K562 (cell line): ENCODE results near the gene GPR39. TPM values are rescaled to one million over a fixed set of nuclear protein-coding genes. Genes with fewer than 3 reads are reported as not detected.

Source experiments
- ATAC-seq: fragments of 200-7000 bp; cut with Tn5 transposase; 3 replicates; pipeline ENCODE4 v1.9.1; 2020; ENCODE audit warnings: moderate library complexity
- BruUV-seq: library from RNA; stranded (reverse); fragments of 400-500 nt; replicated peaks from 2 replicates; lab custom pipeline; 2021; lab: Mats Ljungman, UMichigan
- CTCF ChIA-PET: fragments of 300-600 bp; formaldehyde crosslinking; extraction: SDS; loops from one replicate; lab custom pipeline; 2021; ENCODE audit warnings: low intra/inter-chr PET ratio; lab: Yijun Ruan, JAX
- POLR2A ChIA-PET: fragments of 300-600, 350-650 bp; sonication (Branson Sonifier 250); formaldehyde crosslinking; extraction: SDS; loops from one replicate; lab custom pipeline; 2021; ENCODE audit warnings: antibody characterized with exemption, inconsistent platforms; lab: Yijun Ruan, JAX
- DNase-seq, 4 experiments: peaks; one replicate each; pipeline versions ENCODE4 v3.0.0 to v3.0.0-alpha.2; 2011 to 2018; ENCODE audit warnings: low spot score in 3 of 4, mixed read lengths in 3 of 4; ENCODE audit errors: extremely low read depth in 1 of 4
- FAIRE-seq: peaks from 2 replicates; lab custom pipeline; 2011; peaks lifted over from hg19 to GRCh38; lab: Jason Lieb, UNC
- H2AFZ ChIP-seq: 2 replicates; pipeline ENCODE4 v1.6.0; 2011; ENCODE audit warnings: low read depth, low read length, control low read depth, inconsistent platforms
- H3K27ac ChIP-seq: fragments of 200-600 bp; 3 replicates; pipeline ENCODE4 v1.8.0; 2011; ENCODE audit warnings: low read depth, mild to moderate bottlenecking, control low read depth, inconsistent platforms, low read length, moderate library complexity, mixed read lengths; ENCODE audit errors: extremely low read depth
- H3K27me3 ChIP-seq, 2 experiments: fragments of 300-600 bp in 1 of 2; 2 replicates in 1 of 2; 3 replicates in 1 of 2; pipeline versions ENCODE4 v1.6.0 to v1.8.0; 2011; ENCODE audit warnings: inconsistent platforms in 2 of 2, low read length in 2 of 2, mild to moderate bottlenecking in 1 of 2, mixed read lengths in 1 of 2, moderate library complexity in 1 of 2; ENCODE audit not compliant: control insufficient read depth in 2 of 2, insufficient read depth in 2 of 2
- H3K36me3 ChIP-seq: fragments of 300-600 bp; 3 replicates; pipeline ENCODE4 v1.8.0; 2011; ENCODE audit warnings: mild to moderate bottlenecking, low read length, inconsistent platforms; ENCODE audit not compliant: control insufficient read depth, insufficient read depth
- H3K4me1 ChIP-seq, 2 experiments: fragments of 200-600 bp in 1 of 2; replicated peaks in 1 of 2; 2 replicates in 1 of 2; 3 replicates in 1 of 2; pipeline versions ENCODE4 v1.5.1 to v1.8.0; 2011; ENCODE audit warnings: inconsistent platforms in 2 of 2, low read length in 2 of 2, mild to moderate bottlenecking in 1 of 2, mixed read lengths in 1 of 2, moderate library complexity in 1 of 2; ENCODE audit not compliant: control insufficient read depth in 2 of 2, insufficient read depth in 2 of 2
- H3K4me2 ChIP-seq: 2 replicates; pipeline ENCODE4 v1.6.1; 2011; ENCODE audit warnings: low read length, control low read depth, inconsistent platforms, mixed read lengths; ENCODE audit not compliant: insufficient read depth
- H3K4me3 ChIP-seq: fragments of 200-600 bp; sonication (generic), shearing (Covaris generic); 2 replicates; pipeline ENCODE4 v1.5.1; 2016; ENCODE audit warnings: control low read depth, inconsistent platforms
- H3K79me2 ChIP-seq: fragments of 200-600 bp; 3 replicates; pipeline ENCODE4 v1.8.0; 2011; ENCODE audit warnings: low read length, inconsistent platforms; ENCODE audit not compliant: control insufficient read depth, insufficient read depth
- H3K9ac ChIP-seq, 2 experiments: 2 replicates each; pipeline versions ENCODE4 v1.6.0 to v1.6.1; 2011; ENCODE audit warnings: low read depth in 2 of 2, low read length in 2 of 2, control low read depth in 1 of 2, inconsistent platforms in 1 of 2, mild to moderate bottlenecking in 1 of 2, mixed read lengths in 1 of 2; ENCODE audit not compliant: insufficient read depth in 1 of 2
- H3K9me1 ChIP-seq: one replicate; pipeline ENCODE4 v1.6.0; 2011; ENCODE audit warnings: inconsistent platforms, mild to moderate bottlenecking, low read length, moderate library complexity; ENCODE audit not compliant: control insufficient read depth, insufficient read depth
- H3K9me3 ChIP-seq: replicated peaks from 2 replicates; pipeline ENCODE4 v1.5.1; 2011; ENCODE audit warnings: low read depth, low read length, inconsistent platforms; ENCODE audit not compliant: control insufficient read depth, insufficient read depth
- H4K20me1 ChIP-seq: replicated peaks from 2 replicates; pipeline ENCODE4 v1.6.1; 2011; ENCODE audit warnings: low read length, inconsistent platforms, mixed read lengths; ENCODE audit not compliant: control insufficient read depth, insufficient read depth
- BCL6 ChIP-seq: fragments of 250-450 bp; sonication (Bioruptor Pico); IDR thresholded peaks from 2 replicates; pipeline ENCODE4 v1.4.0; 2020
- CHAMP1 ChIP-seq: fragments of 450-650 bp; IDR thresholded peaks from 2 replicates; pipeline ENCODE4 v1.6.1; 2016; ENCODE audit warnings: mild to moderate bottlenecking
- DACH1 ChIP-seq: fragments of 450-650 bp; IDR thresholded peaks from 2 replicates; pipeline ENCODE4 v1.6.1; 2018; ENCODE audit not compliant: partially characterized antibody
- ETV5 ChIP-seq: sonication (generic); formaldehyde crosslinking; IDR thresholded peaks from 2 replicates; pipeline ENCODE4 v1.4.0; 2020; ENCODE audit warnings: low read depth, mild to moderate bottlenecking, missing genetic modification reagents
- FOXK1 ChIP-seq: sonication (generic); formaldehyde crosslinking; IDR thresholded peaks from 2 replicates; pipeline ENCODE4 v1.8.0; 2022; ENCODE audit warnings: missing genetic modification reagents, mild to moderate bottlenecking, borderline replicate concordance
- KLF1 ChIP-seq: fragments of 450-650 bp; IDR thresholded peaks from 2 replicates; pipeline ENCODE4 v1.6.1; 2016; ENCODE audit warnings: missing genetic modification characterization, missing compliant biosample characterization
- NCOA6 ChIP-seq: fragments of 450-650 bp; IDR thresholded peaks from 2 replicates; pipeline ENCODE4 v1.6.1; 2017; ENCODE audit warnings: mild to moderate bottlenecking
- NFE2L1 ChIP-seq: fragments of 450-650 bp; IDR thresholded peaks from 2 replicates; pipeline ENCODE4 v1.6.1; 2016; ENCODE audit warnings: missing genetic modification characterization, low read depth, mild to moderate bottlenecking, missing compliant biosample characterization, moderate library complexity, borderline replicate concordance
- NFRKB ChIP-seq: fragments of 450-650 bp; IDR thresholded peaks from 2 replicates; pipeline ENCODE4 v1.6.1; 2016; ENCODE audit warnings: low read depth
- PTTG1 ChIP-seq: fragments of 450-650 bp; IDR thresholded peaks from 2 replicates; pipeline ENCODE4 v1.6.1; 2016; ENCODE audit warnings: low read depth, mild to moderate bottlenecking, missing genetic modification characterization, missing compliant biosample characterization
- SFPQ ChIP-seq: fragments of 200-400 bp; formaldehyde crosslinking; IDR thresholded peaks from 2 replicates; pipeline ENCODE4 v1.6.1; 2017; ENCODE audit warnings: mild to moderate bottlenecking, low read depth, low read length, moderate library complexity
- SMC3 ChIP-seq: conservative IDR thresholded peaks from 2 replicates; pipeline ENCODE4 v1.6.1; 2011; ENCODE audit warnings: low read depth, low read length, improper control_type of control experiment; ENCODE audit not compliant: insufficient read depth
- TFAM ChIP-seq: fragments of 250-450 bp; sonication (Bioruptor Pico); conservative IDR thresholded peaks from 2 replicates; pipeline ENCODE4 v1.5.0; 2021; ENCODE audit warnings: mild to moderate bottlenecking, moderate library complexity
- ZFPM2 ChIP-seq: fragments of 250-450 bp; sonication (Bioruptor Pico); IDR thresholded peaks from 2 replicates; pipeline ENCODE4 v1.5.1; 2022; ENCODE audit warnings: mild to moderate bottlenecking
- WGBS: fragments of 100-300 bp; shearing (Covaris generic); methylation state at CpG from one replicate; pipeline ENCODE4 v1.1.6; 2016; ENCODE audit warnings: low coverage, mixed read lengths; ENCODE audit not compliant: insufficient coverage; ENCODE audit errors: missing lambda C conversion rate; 5-methylcytosine and 5-hydroxymethylcytosine counted together
- in situ Hi-C: fragments of 300-500 bp; cut with MboI; formaldehyde crosslinking; loops from 4 replicates; pipeline ENCODE4 v1.15.0; 2018; ENCODE audit warnings: inconsistent platforms, mixed read lengths
- intact Hi-C: fragments of 100-400 bp; cut with micrococcal nuclease; formaldehyde crosslinking; loops from 2 replicates; pipeline ENCODE4 v1.14.2; 2022
- polyA plus RNA-seq, 8 experiments: library from polyadenylated mRNA; depleted of rRNA in 4 of 8; stranded (reverse) in 5 of 8; unstranded in 3 of 8; fragments of >200 nt; fragmentation: Nextera tagmentation in 2 of 8; fragmentation: Illumina TruSeq in 1 of 8; extraction: Ambion mirVana in 2 of 8; extraction: Trizol in 1 of 8; gene quantifications; 2 replicates each; pipeline versions ENCODE4 v1.2.1 to v1.2.3, GENCODE V29; 2011 to 2014; ENCODE audit warnings: inconsistent platforms in 1 of 8, missing spikeins in 1 of 8
- total RNA-seq, 7 experiments: library from RNA; depleted of rRNA in 6 of 7; stranded (reverse); fragments of >200 nt in 6 of 7; fragmentation: Illumina TruSeq in 2 of 7; extraction: Trizol in 2 of 7; gene quantifications; 2 replicates each; pipeline versions ENCODE4 v1.2.1 to v1.2.3, GENCODE V29; 2011 to 2021; ENCODE audit warnings: low replicate concordance in 1 of 7
- TF ChIP-seq, protein P1 (sequence below), 2 experiments: fragments of 450-650 bp; conservative IDR thresholded peaks; 2 replicates each; pipeline ENCODE4 v1.6.1; 2017; ENCODE audit warnings: mild to moderate bottlenecking in 2 of 2, moderate library complexity in 2 of 2

GPR39 gene
- total and polyA plus RNA-seq, 9 of the 15 experiments (the other 6 are each of a cell fraction or from before 2014, with no cell fraction given), result 0.04 TPM; not detected in 8

DNA sequence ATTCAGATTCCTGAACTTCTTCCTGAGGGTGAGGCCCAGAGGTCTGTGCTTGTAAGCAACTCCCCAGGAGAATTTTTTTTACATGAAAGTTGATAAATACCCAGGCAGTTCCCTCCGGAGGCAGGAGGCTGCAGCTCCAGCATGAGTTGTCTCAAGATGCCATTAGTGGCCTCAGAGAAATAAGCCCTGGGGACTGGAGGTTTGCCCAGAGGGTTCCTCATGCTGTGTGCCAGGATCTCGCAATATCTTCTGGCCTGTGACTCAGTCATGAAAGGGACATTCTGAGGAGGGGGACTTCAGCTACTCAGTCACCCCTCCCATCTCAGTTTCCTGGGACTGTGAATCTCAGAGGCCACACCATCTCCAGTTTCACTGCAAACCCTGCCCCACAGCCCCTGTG lies 203.5 kb downstream of the GPR39 start:
- intact Hi-C loops, result no loop called here
- 0% methylated on average over 2 of the region's 2 CpGs for WGBS
- CTCF ChIA-PET, result no interaction called here
- H3K36me3 ChIP-seq, result no peaks in the 10 kb centered on the region
- no peak overlapping the region for H3K4me2 ChIP-seq
- FAIRE-seq (no peak), ATAC-seq (no peak), DNase-seq (no peak)
- H3K4me3 ChIP-seq, result no peak overlapping the region
- H3K79me2 ChIP-seq, result no peaks in the 10 kb centered on the region
- H3K9me1 ChIP-seq, result no peaks in the 10 kb centered on the region
- no peak overlapping the region for H2AFZ ChIP-seq
- no peaks in the 10 kb centered on the region for H4K20me1 ChIP-seq
- no peak overlapping the region for H3K27ac ChIP-seq
- in situ Hi-C loops, result no loop called here
- POLR2A ChIA-PET, result no interaction called here
- H3K9me3 ChIP-seq, result no peaks in the 10 kb centered on the region
- BruUV-seq, result no TSS peak
- no peaks in the 10 kb centered on the region; a peak in 1 of 5 replicates for H3K27me3 ChIP-seq
- H3K9ac ChIP-seq, result no peak overlapping the region
- no peaks in the 10 kb centered on the region for H3K4me1 ChIP-seq
- TF ChIP-seq NCOA6 (no peak), NFRKB (no peak), CHAMP1 (no peak), KLF1 (tag) (no peak), BCL6 (no peak), SMC3 (no peak), NFE2L1 (tag) (no peak), ZFPM2 (CRISPR knock-in tag) (no peak), ETV5 (CRISPR knock-in tag) (no peak), SFPQ (no peak), PTTG1 (tag) (no peak), TFAM (CRISPR knock-in tag) (no peak), FOXK1 (no peak), DACH1 (no peak)
- TF ChIP-seq, protein P1, sequence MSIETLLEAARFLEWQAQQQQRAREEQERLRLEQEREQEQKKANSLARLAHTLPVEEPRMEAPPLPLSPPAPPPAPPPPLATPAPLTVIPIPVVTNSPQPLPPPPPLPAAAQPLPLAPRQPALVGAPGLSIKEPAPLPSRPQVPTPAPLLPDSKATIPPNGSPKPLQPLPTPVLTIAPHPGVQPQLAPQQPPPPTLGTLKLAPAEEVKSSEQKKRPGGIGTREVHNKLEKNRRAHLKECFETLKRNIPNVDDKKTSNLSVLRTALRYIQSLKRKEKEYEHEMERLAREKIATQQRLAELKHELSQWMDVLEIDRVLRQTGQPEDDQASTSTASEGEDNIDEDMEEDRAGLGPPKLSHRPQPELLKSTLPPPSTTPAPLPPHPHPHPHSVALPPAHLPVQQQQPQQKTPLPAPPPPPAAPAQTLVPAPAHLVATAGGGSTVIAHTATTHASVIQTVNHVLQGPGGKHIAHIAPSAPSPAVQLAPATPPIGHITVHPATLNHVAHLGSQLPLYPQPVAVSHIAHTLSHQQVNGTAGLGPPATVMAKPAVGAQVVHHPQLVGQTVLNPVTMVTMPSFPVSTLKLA (conservative IDR thresholded peaks at IDR 0.05), result no peak
